HEK293 (cell line): ENCODE results near the gene CASS4.

Source experiments
- GLI4 ChIP-seq: fragments of 450-650 bp; formaldehyde crosslinking; IDR thresholded peaks from 2 replicates; pipeline ENCODE4 v1.5.1; 2016; ENCODE audit warnings: missing biosample characterization, missing genetic modification characterization
- HOXA7 ChIP-seq: sonication (generic); formaldehyde crosslinking; IDR thresholded peaks from 2 replicates; pipeline ENCODE4 v1.8.1; 2022; ENCODE audit warnings: missing genetic modification reagents, borderline replicate concordance
- HOXD13 ChIP-seq: sonication (generic); formaldehyde crosslinking; IDR thresholded peaks from 2 replicates; pipeline ENCODE4 v1.8.0; 2022; ENCODE audit warnings: missing genetic modification reagents, borderline replicate concordance
- IKZF3 ChIP-seq: fragments of 450-650 bp; IDR thresholded peaks from 2 replicates; pipeline ENCODE4 v1.5.0; 2018; ENCODE audit warnings: missing biosample characterization, mild to moderate bottlenecking, missing genetic modification characterization, moderate library complexity
- KLF10 ChIP-seq: fragments of 450-650 bp; IDR thresholded peaks from 2 replicates; pipeline ENCODE4 v1.5.1; 2018; ENCODE audit warnings: missing biosample characterization, mild to moderate bottlenecking, missing genetic modification characterization
- KLF8 ChIP-seq: fragments of 450-650 bp; formaldehyde crosslinking; IDR thresholded peaks from 2 replicates; pipeline ENCODE4 v1.5.1; 2016; ENCODE audit warnings: missing biosample characterization, missing genetic modification characterization
- MEIS1 ChIP-seq: sonication (generic); formaldehyde crosslinking; IDR thresholded peaks from 2 replicates; pipeline ENCODE4 v1.8.1; 2022; ENCODE audit warnings: missing genetic modification reagents, mild to moderate bottlenecking, borderline replicate concordance
- MYNN ChIP-seq: fragments of 450-650 bp; formaldehyde crosslinking; IDR thresholded peaks from 2 replicates; pipeline ENCODE4 v1.5.1; 2016; ENCODE audit warnings: missing biosample characterization, missing genetic modification characterization, borderline replicate concordance
- RBAK ChIP-seq: fragments of 450-650 bp; formaldehyde crosslinking; IDR thresholded peaks from 2 replicates; pipeline ENCODE4 v1.5.1; 2016; ENCODE audit warnings: missing biosample characterization, missing genetic modification characterization
- SP3 ChIP-seq: fragments of 450-650 bp; formaldehyde crosslinking; IDR thresholded peaks from 2 replicates; pipeline ENCODE4 v1.5.1; 2016; ENCODE audit warnings: missing biosample characterization, missing genetic modification characterization
- TSHZ1 ChIP-seq: fragments of 450-650 bp; formaldehyde crosslinking; IDR thresholded peaks from 2 replicates; pipeline ENCODE4 v1.5.1; 2016; ENCODE audit warnings: missing biosample characterization, missing genetic modification characterization, borderline replicate concordance
- ZBTB17 ChIP-seq: fragments of 450-650 bp; formaldehyde crosslinking; IDR thresholded peaks from 2 replicates; pipeline ENCODE4 v1.5.1; 2016; ENCODE audit warnings: missing biosample characterization, missing genetic modification characterization
- ZBTB21 ChIP-seq: fragments of 450-650 bp; formaldehyde crosslinking; IDR thresholded peaks from 2 replicates; pipeline ENCODE4 v1.5.1; 2017; ENCODE audit warnings: missing biosample characterization, missing genetic modification characterization
- ZBTB26 ChIP-seq: fragments of 450-650 bp; formaldehyde crosslinking; optimal IDR thresholded peaks from 2 replicates; pipeline ENCODE3; 2016; ENCODE audit warnings: missing biosample characterization, mild to moderate bottlenecking, missing genetic modification characterization
- ZBTB8A ChIP-seq: fragments of 450-650 bp; formaldehyde crosslinking; IDR thresholded peaks from 2 replicates; pipeline ENCODE4 v1.5.1; 2016; ENCODE audit warnings: missing biosample characterization, missing genetic modification characterization
- ZIC2 ChIP-seq: fragments of 450-650 bp; formaldehyde crosslinking; IDR thresholded peaks from 2 replicates; pipeline ENCODE4 v1.5.1; 2016; ENCODE audit warnings: missing biosample characterization, missing genetic modification characterization
- ZNF133 ChIP-seq: fragments of 450-650 bp; formaldehyde crosslinking; IDR thresholded peaks from 2 replicates; pipeline ENCODE4 v1.5.1; 2016; ENCODE audit warnings: missing biosample characterization, missing genetic modification characterization
- ZNF175 ChIP-seq: fragments of 450-650 bp; formaldehyde crosslinking; IDR thresholded peaks from 2 replicates; pipeline ENCODE4 v1.5.1; 2016; ENCODE audit warnings: missing biosample characterization, missing genetic modification characterization
- ZNF274 ChIP-seq, 2 experiments: fragments of 200-500 bp in 1 of 2; fragments of 450-650 bp in 1 of 2; sonication (Bioruptor generic) in 1 of 2; formaldehyde crosslinking in 1 of 2; IDR thresholded peaks; 2 replicates each; pipeline versions ENCODE4 v1.5.1 to v1.6.1; 2014 to 2016; ENCODE audit warnings: borderline replicate concordance in 1 of 2, inconsistent platforms in 1 of 2, low read length in 1 of 2, missing biosample characterization in 1 of 2, missing genetic modification characterization in 1 of 2
- ZNF510 ChIP-seq: fragments of 450-650 bp; formaldehyde crosslinking; IDR thresholded peaks from 2 replicates; pipeline ENCODE4 v1.5.1; 2018; ENCODE audit warnings: mild to moderate bottlenecking, missing genetic modification characterization, missing biosample characterization; ENCODE audit not compliant: insufficient replicate concordance
- ZNF518A ChIP-seq: fragments of 450-650 bp; formaldehyde crosslinking; conservative IDR thresholded peaks from 2 replicates; pipeline ENCODE4 v1.5.1; 2016; ENCODE audit warnings: low read depth, missing biosample characterization, missing genetic modification characterization
- ZNF530 ChIP-seq: fragments of 450-650 bp; formaldehyde crosslinking; IDR thresholded peaks from 2 replicates; pipeline ENCODE4 v1.5.1; 2016; ENCODE audit warnings: low read depth, missing biosample characterization, missing genetic modification characterization
- ZNF555 ChIP-seq: fragments of 450-650 bp; formaldehyde crosslinking; conservative IDR thresholded peaks from 2 replicates; pipeline ENCODE4 v1.5.1; 2017; ENCODE audit warnings: missing biosample characterization, mild to moderate bottlenecking, missing genetic modification characterization, inconsistent platforms
- ZNF571 ChIP-seq: fragments of 450-650 bp; formaldehyde crosslinking; IDR thresholded peaks from 2 replicates; pipeline ENCODE4 v1.5.0; 2017; ENCODE audit warnings: missing biosample characterization, missing genetic modification characterization
- ZNF629 ChIP-seq: fragments of 450-650 bp; formaldehyde crosslinking; IDR thresholded peaks from 2 replicates; pipeline ENCODE4 v1.5.1; 2017; ENCODE audit warnings: missing biosample characterization, missing genetic modification characterization
- ZSCAN4 ChIP-seq: fragments of 450-650 bp; formaldehyde crosslinking; IDR thresholded peaks from 2 replicates; pipeline ENCODE4 v1.5.1; 2017; ENCODE audit warnings: missing biosample characterization, missing genetic modification characterization
- ZSCAN5A ChIP-seq: fragments of 450-650 bp; formaldehyde crosslinking; IDR thresholded peaks from 2 replicates; pipeline ENCODE4 v1.5.1; 2016; ENCODE audit warnings: missing biosample characterization, missing genetic modification characterization

CASS4 gene

GRCh38 chr20:56468316-56469076 is 56.4 kb downstream of the CASS4 start, which contains the start of gene RTF2 (continued):
- TF ChIP-seq ZIC2 (tag by site-specific recombination) (peak; percentile 30; the same call in 1 of the 2 replicates), ZBTB8A (tag by site-specific recombination) (peak; percentile 20; the same call in 1 of the 2 replicates), HOXA7 (CRISPR knock-in tag) (no peak), ZNF530 (no peak), KLF10 (peak; percentile 98), ZNF510 (no peak), ZNF175 (tag by site-specific recombination) (no peak), SP3 (tag by site-specific recombination) (peak; percentile 96), IKZF3 (tag by site-specific recombination) (no peak), ZBTB21 (peak; percentile 96), ZNF629 (tag by site-specific recombination) (peak; percentile 99), ZNF555 (tag by site-specific recombination) (no peak), ZNF133 (no peak), ZNF518A (tag by site-specific recombination) (peak; percentile 94), ZBTB26 (tag by site-specific recombination) (peak; percentile 87), ZNF274 (IDR thresholded peaks at IDR 0.05; ENCODE audit: low read length) (no peak), ZNF274 (tag by site-specific recombination; IDR thresholded peaks at IDR 0.05; ENCODE audit: borderline replicate concordance) (no peak), RBAK (tag by site-specific recombination) (no peak), ZSCAN4 (no peak), HOXD13 (CRISPR knock-in tag) (no peak), MEIS1 (no peak), KLF8 (tag by site-specific recombination) (peak; percentile 99), TSHZ1 (tag by site-specific recombination) (0 out of 2 replicates have a peak, but pooled peaks have one; percentile 9), MYNN (tag by site-specific recombination) (peak; percentile 97), ZSCAN5A (tag by site-specific recombination) (no peak; the same call in 1 of the 2 replicates), ZBTB17 (tag by site-specific recombination) (peak; percentile 77), GLI4 (tag by site-specific recombination) (no peak), ZNF571 (tag by site-specific recombination) (no peak)
